ENCODE results near the gene CYLD. TPM values are rescaled to one million over a fixed set of nuclear protein-coding genes. Genes with fewer than 3 reads are reported as not detected.

Gene CYLD
- total and polyA plus RNA-seq, 8 donors, result 27.1 to 52.1 (median 30.3) TPM

- ATAC-seq, result no peak
- TF ChIP-seq CTCF (IDR thresholded peaks at IDR 0.05), result no peak
- peaks cover 0 to 62% of the 10 kb centered on the region in 2 donors for H3K36me3 ChIP-seq
These were observed 14.6 kb downstream of the CYLD start for GRCh38 chr16:50756473-50756872.

GRCh38 chr16:50761267-50761666 lies 19.4 kb downstream of the CYLD start:
- intact Hi-C loops (cut with DNase I), result no loop called here
- ATAC-seq, result no peak
- Histone ChIP-seq H3K9me3 (peaks cover 0 to 6% of the 10 kb centered on the region in 2 donors), H3K27ac (no peak overlapping the region), H3K4me1 (peaks cover 0 to 18% of the 10 kb centered on the region in 2 donors), H3K27me3 (no peaks in the 10 kb centered on the region), H3K36me3 (peaks cover 0 to 42% of the 10 kb centered on the region in 2 donors), H3K4me3 (no peak overlapping the region)
- TF ChIP-seq CTCF (IDR thresholded peaks at IDR 0.05), result no peak
- DNase-seq, result no peak

More at GRCh38 chr16:50756473-50756872, 14.6 kb downstream of the CYLD start:
- H3K27ac ChIP-seq, result no peak overlapping the region
- H3K4me1 ChIP-seq, result peaks cover 0 to 17% of the 10 kb centered on the region in 2 donors
- no peak for DNase-seq
- H3K4me3 ChIP-seq, result no peak overlapping the region
- H3K27me3 ChIP-seq, result no peaks in the 10 kb centered on the region
- intact Hi-C loops (cut with DNase I), result no loop called here
- H3K9me3 ChIP-seq, result no peaks in the 10 kb centered on the region

- DNase-seq, result no peak
- Histone ChIP-seq H3K4me3 (no peak overlapping the region), H3K4me1 (peaks cover 0 to 11% of the 10 kb centered on the region in 2 donors), H3K9me3 (peaks cover 0 to 10% of the 10 kb centered on the region in 2 donors), H3K27me3 (no peaks in the 10 kb centered on the region), H3K27ac (no peak overlapping the region), H3K36me3 (peaks cover 0 to 45% of the 10 kb centered on the region in 2 donors)
- TF ChIP-seq CTCF (IDR thresholded peaks at IDR 0.05), result no peak
- intact Hi-C loops (cut with DNase I), result no loop called here
- ATAC-seq, result no peak
These were observed 20.4 kb downstream of the CYLD start for GRCh38 chr16:50762241-50762640.

- intact Hi-C loops (cut with DNase I), result no loop called here
- Histone ChIP-seq H3K36me3 (peaks cover 0 to 36% of the 10 kb centered on the region in 2 donors), H3K27ac (no peak overlapping the region), H3K4me3 (no peak overlapping the region), H3K27me3 (no peaks in the 10 kb centered on the region), H3K4me1 (peaks cover 0 to 11% of the 10 kb centered on the region in 2 donors), H3K9me3 (peaks cover 0 to 10% of the 10 kb centered on the region in 2 donors)
- no peak for DNase-seq
- no peak for TF ChIP-seq CTCF (IDR thresholded peaks at IDR 0.05)
- no peak for ATAC-seq
These were observed 21.3 kb downstream of the CYLD start for GRCh38 chr16:50763211-50763610.

- peaks cover 0 to 40% of the 10 kb centered on the region in 2 donors for H3K36me3 ChIP-seq
- no peak for ATAC-seq
- no peak overlapping the region for H3K27ac ChIP-seq
- TF ChIP-seq CTCF (IDR thresholded peaks at IDR 0.05), result no peak
- no peaks in the 10 kb centered on the region for H3K27me3 ChIP-seq
- peaks cover 0 to 11% of the 10 kb centered on the region in 2 donors for H3K4me1 ChIP-seq
- H3K9me3 ChIP-seq, result peaks cover 0 to 10% of the 10 kb centered on the region in 2 donors
- H3K4me3 ChIP-seq, result no peak overlapping the region
- intact Hi-C loops (cut with DNase I), result no loop called here
- no peak for DNase-seq
These were observed 23.4 kb downstream of the CYLD start for GRCh38 chr16:50765260-50765659.
